Smooth muscle cell of the umbilical artery (primary cell): ENCODE measurements around the gene DPEP2NB. TPM values are rescaled to one million over a fixed set of nuclear protein-coding genes. Genes with fewer than 3 reads are reported as not detected.

ENCODE experiments used
- total RNA-seq: library from RNA; depleted of rRNA; stranded (reverse); fragments of >200 nt; gene quantifications from 2 replicates; pipeline ENCODE4 v1.2.3, GENCODE V29; 2014

The DPEP2NB gene
- not detected in 2 replicates for total RNA-seq

GRCh38 chr16:68015681-68016080 lies at the start of gene DPEP2NB:
DPEP2NB (minus strand) TSS chr16:68015911; CDS start chr16:68015770, 141 bp downstream.

DNA sequence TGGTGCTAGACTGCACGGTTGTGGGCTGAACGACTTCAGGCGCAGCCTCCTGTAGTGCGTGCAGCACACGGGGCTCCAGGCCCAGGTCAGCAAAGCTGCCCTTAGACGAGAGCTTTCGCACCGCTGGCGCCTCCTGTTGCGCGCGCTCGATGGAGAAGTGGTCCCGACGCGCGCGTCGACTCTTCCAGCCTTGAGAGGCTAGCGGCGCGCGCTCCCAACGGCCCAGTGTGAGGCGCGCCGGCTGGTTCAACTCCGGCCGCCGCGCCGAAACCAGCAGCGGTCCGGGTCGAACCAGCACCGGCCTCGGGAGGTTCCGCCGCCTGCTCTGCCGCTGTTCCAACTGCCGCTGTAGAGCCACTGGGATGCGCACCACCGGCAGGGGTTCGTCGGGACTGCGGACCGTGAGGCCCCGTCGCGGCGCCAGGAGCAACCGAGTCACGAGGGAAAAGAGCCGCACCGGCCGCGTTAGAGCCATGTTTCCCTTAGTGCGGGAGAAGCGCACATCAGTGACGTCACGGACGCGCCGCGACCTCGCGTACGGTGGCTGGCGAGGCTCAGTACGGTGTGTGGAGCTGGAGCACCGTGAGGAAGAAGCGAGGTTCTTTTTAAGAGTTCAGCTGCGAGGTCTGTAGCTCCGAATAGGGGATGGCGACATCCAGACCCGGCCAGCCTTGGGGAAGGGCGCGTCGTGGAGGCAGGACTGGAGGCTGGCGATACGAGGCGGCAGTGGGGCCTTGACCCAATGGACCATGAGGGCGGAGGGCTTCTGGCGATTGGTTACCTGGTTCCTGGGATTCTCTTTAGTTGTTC lies 7.2 kb upstream of the DPEP2NB start, which contains the start of the genes DDX28 and DUS2:
DDX28 (minus strand) TSS at position 505 of the 810 bp plus-strand sequence; CDS start at position 475, 30 bp downstream.
DUS2 (plus strand) TSS at position 557 of the 810 bp plus-strand sequence. CDS start 14,740 bp downstream, outside the sequence.

DNA sequence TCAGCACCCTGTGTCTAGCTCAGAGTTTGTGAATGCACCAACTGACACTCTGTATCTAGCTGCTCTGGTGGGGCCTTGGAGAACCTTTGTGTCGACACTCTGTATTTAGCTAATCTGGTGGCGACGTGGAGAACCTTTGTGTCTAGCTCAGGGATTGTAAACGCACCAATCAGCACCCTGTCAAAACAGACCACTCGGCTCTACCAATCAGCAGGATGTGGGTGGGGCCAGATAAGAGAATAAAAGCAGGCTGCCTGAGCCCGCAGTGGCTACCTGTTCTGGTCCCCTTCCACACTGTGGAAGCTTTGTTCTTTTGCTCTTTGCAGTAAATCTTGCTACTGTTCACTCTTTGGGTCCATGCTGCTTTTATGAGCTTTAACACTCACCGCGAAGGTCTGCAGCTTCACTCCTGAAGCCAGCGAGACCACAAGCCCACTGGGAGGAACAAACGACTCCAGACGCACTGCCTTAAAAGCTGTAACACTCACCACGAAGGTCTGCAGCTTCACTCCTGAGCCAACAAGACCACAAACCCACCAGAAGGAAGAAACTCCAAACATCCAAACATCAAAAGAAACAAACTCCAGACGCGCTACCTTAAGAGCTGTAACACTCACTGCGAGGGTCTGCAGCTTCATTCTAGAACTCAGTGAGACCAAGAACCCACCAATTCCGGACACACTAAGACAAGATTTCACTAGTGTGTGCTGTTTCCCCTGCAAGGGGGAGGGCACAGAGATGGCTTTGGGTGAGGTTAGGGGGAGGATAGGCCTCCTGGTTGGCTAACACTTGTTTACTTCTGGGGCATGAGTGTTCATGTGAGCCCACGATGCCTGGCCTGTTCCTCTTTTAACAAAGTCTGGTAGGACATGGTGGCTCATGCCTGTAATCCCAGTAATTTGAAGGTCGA lies 16.7 kb downstream of the DPEP2NB start, which contains the start of gene DPEP2:
DPEP2 (minus strand) TSS at position 706 of the 910 bp plus-strand sequence. CDS start 6,272 bp downstream, outside the sequence.

DNA sequence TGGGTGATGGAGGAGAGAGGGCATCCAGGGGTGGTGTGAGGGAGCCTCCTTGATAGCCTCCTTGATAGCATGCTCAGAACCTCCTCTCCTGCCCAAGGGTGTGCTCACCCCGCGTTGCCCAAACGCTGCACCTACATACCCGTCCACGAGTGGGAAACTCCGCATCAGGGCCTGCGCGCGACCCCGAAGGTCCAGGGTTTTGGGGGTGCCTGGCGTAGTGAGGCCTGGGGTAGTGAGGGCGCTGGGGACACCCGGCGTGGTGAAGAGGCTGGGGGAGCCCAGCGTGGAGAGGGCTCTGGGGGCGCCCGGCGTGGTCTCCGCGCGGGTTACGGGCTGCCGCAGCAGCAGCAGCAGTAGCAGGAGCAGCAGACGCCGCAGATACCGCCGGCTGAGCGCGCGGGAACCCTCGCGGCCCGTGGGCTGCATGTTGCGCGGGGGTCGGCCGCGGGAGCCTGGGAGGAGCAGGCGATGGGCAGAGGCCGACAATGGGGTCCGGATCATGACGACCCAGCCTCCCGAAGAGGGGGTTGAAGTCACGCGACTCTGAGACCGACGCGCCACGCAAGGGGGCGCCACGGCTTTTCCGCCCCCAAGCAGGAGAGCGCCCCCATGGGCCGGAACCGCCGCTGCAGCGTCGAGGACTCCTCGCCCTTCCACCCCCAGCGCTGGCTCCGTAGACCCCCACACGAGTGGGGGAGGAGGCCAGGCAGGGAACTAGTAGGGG lies 35.6 kb downstream of the DPEP2NB start, which contains the start of gene DPEP3:
DPEP3 (minus strand) TSS at position 545 of the 724 bp plus-strand sequence; CDS start at position 426, 119 bp downstream.

DNA sequence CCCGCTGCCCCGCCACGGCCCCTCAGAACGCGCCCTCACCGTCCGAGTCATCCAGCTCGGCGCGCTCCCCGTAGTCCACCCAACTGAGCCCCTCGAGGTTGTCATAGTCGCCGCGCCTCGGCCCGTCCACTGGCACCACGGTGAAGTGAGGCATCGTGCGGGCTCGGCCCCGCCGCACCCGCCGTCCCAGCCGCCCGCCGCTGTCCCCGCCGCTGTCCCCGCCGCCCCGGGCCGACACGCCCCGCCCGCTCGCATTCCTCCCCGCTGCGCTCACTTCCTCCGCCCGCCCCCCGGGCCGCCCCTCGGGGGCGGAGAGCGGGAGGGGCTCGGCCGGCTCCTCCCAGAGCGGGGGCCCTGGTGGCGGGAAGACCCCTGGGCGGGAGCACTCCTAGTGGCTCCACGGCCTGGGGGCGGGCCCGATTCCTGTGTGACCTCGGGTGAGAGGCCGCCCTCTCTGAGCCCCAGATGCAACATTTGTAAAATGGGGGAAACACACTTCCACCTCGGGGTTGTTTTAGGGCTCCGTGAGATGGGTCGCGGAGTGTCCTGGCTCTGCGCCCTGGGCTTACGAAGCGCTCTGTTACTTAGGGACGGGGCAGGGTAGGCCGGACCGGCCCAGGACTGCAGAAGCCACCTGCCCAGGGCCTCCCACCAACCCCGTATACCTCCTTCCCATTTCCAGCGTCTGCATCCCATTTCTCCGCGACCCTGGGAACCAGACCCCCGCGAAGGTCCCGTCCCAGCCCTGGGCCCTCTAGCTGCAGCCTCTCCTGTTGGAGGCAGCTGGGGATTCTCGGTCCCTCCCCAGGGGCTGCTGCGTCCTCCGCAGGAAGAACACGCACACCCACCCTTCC lies 47.1 kb downstream of the DPEP2NB start, which contains the start of gene SLC12A4:
SLC12A4 (minus strand) TSS at position 238 of the 854 bp plus-strand sequence; CDS start at position 154, 84 bp downstream.

Other genes with a start within 250 kb of the DPEP2NB start
- gene RANBP10, start 209.4 kb downstream of the DPEP2NB start, total RNA-seq: 3.9 and 7.1 TPM in 2 replicates
- 0.32 and 1.5 TPM in 2 replicates for gene TSNAXIP1, start 209.0 kb downstream of the DPEP2NB start, total RNA-seq
- 31.1 and 35.3 TPM in 2 replicates for gene THAP11, start 173.6 kb downstream of the DPEP2NB start, total RNA-seq
- 73.9 and 178 TPM in 2 replicates for gene NUTF2, start 169.0 kb downstream of the DPEP2NB start, total RNA-seq
- gene CENPT, start 168.2 kb downstream of the DPEP2NB start, total RNA-seq: 19.9 and 29.6 TPM in 2 replicates
- gene EDC4, start 142.9 kb downstream of the DPEP2NB start, total RNA-seq: 46.9 and 83.3 TPM in 2 replicates
- gene NRN1L, start 131.0 kb downstream of the DPEP2NB start, total RNA-seq: not detected in 2 replicates
- 27.6 and 28.9 TPM in 2 replicates for gene PSKH1, start 122.7 kb downstream of the DPEP2NB start, total RNA-seq
- gene CTRL, start 84.0 kb downstream of the DPEP2NB start, total RNA-seq: under 0.01 and 0.51 TPM in 2 replicates
- 22.0 and 46.3 TPM in 2 replicates for gene PSMB10, start 79.1 kb downstream of the DPEP2NB start, total RNA-seq
- 6.5 and 10.4 TPM in 2 replicates for gene LCAT, start 71.8 kb downstream of the DPEP2NB start, total RNA-seq
- gene SLC12A4, start 47.3 kb downstream of the DPEP2NB start, total RNA-seq: 119 and 195 TPM in 2 replicates
- not detected in 2 replicates for gene DPEP3, start 35.4 kb downstream of the DPEP2NB start, total RNA-seq
- gene DPEP2, start 16.4 kb downstream of the DPEP2NB start, total RNA-seq: not detected in 2 replicates
- 7.3 and 8.3 TPM in 2 replicates for gene DDX28, start 7.3 kb upstream of the DPEP2NB start, total RNA-seq
- gene DUS2, start 7.4 kb upstream of the DPEP2NB start, total RNA-seq: 12.5 and 21.1 TPM in 2 replicates
- gene NFATC3, start 69.5 kb upstream of the DPEP2NB start, total RNA-seq: 8.3 and 12.4 TPM in 2 replicates
- under 0.01 and 0.55 TPM in 2 replicates for gene ESRP2, start 220.2 kb upstream of the DPEP2NB start, total RNA-seq
- 49.0 and 76.7 TPM in 2 replicates for gene PLA2G15, start 229.5 kb upstream of the DPEP2NB start, total RNA-seq
- gene SLC7A6, start 248.6 kb upstream of the DPEP2NB start, total RNA-seq: 30.9 and 31.7 TPM in 2 replicates